OCI-LY1 (cell line): ENCODE measurements around the gene MFNG.

ENCODE experiments used
- H2AFZ ChIP-seq: fragments of 200-600 bp; sonication (generic), shearing (Covaris generic); 2 replicates; pipeline ENCODE4 v1.6.0; 2014; ENCODE audit warnings: antibody characterized with exemption, mild to moderate bottlenecking, low read length
- H3F3A ChIP-seq: fragments of 200-600 bp; sonication (generic), shearing (Covaris generic); 2 replicates; pipeline ENCODE4 v1.6.0; 2014; ENCODE audit warnings: mild to moderate bottlenecking, antibody characterized with exemption, low read length, moderate library complexity; ENCODE audit not compliant: insufficient read depth
- H3K27ac ChIP-seq: fragments of 200-600 bp; sonication (generic); 2 replicates; pipeline ENCODE4 v1.5.1; 2014; ENCODE audit warnings: low read length, mixed run types, mild to moderate bottlenecking, low read depth; ENCODE audit not compliant: poor library complexity, severe bottlenecking
- H3K27me3 ChIP-seq: fragments of 200-600 bp; sonication (generic); 2 replicates; pipeline ENCODE4 v1.6.0; 2014; ENCODE audit warnings: antibody characterized with exemption, mild to moderate bottlenecking, low read length, moderate library complexity; ENCODE audit not compliant: insufficient read depth
- H3K36me3 ChIP-seq: fragments of 200-600 bp; sonication (generic); 2 replicates; pipeline ENCODE4 v1.6.1; 2014; ENCODE audit warnings: mild to moderate bottlenecking, antibody characterized with exemption, low read length, moderate library complexity, mixed read lengths; ENCODE audit not compliant: insufficient read depth
- H3K4me1 ChIP-seq: fragments of 200-600 bp; sonication (generic); 2 replicates; pipeline ENCODE4 v1.5.1; 2014; ENCODE audit warnings: mild to moderate bottlenecking, low read length, moderate library complexity; ENCODE audit not compliant: insufficient read depth, severe bottlenecking
- H3K4me2 ChIP-seq: fragments of 200-600 bp; sonication (generic), shearing (Covaris generic); 2 replicates; pipeline ENCODE4 v1.6.1; 2014; ENCODE audit warnings: low read length
- H3K4me3 ChIP-seq: fragments of 200-600 bp; sonication (generic); 2 replicates; pipeline ENCODE4 v1.5.1; 2014; ENCODE audit warnings: low read length, low read depth, mild to moderate bottlenecking, mixed read lengths; ENCODE audit not compliant: poor library complexity, severe bottlenecking
- H3K79me2 ChIP-seq: fragments of 200-600 bp; shearing (Covaris generic); 2 replicates; pipeline ENCODE4 v1.6.1; 2016; ENCODE audit warnings: mixed run types, low read length, mixed read lengths; ENCODE audit not compliant: insufficient read depth
- H3K9ac ChIP-seq: fragments of 200-600 bp; sonication (generic), shearing (Covaris generic); 2 replicates; pipeline ENCODE4 v1.6.1; 2014; ENCODE audit warnings: mild to moderate bottlenecking, low read length, mixed read lengths
- H3K9me2 ChIP-seq: fragments of 200-600 bp; sonication (generic), shearing (Covaris generic); 2 replicates; pipeline ENCODE4 v1.6.1; 2014; ENCODE audit warnings: low read depth, mild to moderate bottlenecking, low read length, mixed read lengths
- H3K9me3 ChIP-seq: fragments of 200-600 bp; shearing (Covaris generic); 2 replicates; pipeline ENCODE4 v1.6.1; 2014; ENCODE audit warnings: low read length, mixed read lengths
- H4K20me1 ChIP-seq: fragments of 200-600 bp; sonication (generic), shearing (Covaris generic); 2 replicates; pipeline ENCODE4 v1.6.0; 2016; ENCODE audit warnings: mild to moderate bottlenecking, low read length; ENCODE audit not compliant: insufficient read depth
- CTCF ChIP-seq: fragments of 200-600 bp; sonication (generic), shearing (Covaris generic); IDR thresholded peaks from 2 replicates; pipeline ENCODE4 v1.5.1; 2017; ENCODE audit warnings: mild to moderate bottlenecking, antibody characterized with exemption, low read length, moderate library complexity, mixed read lengths
- EZH2 ChIP-seq: fragments of 200-600 bp; sonication (generic), shearing (Covaris generic); IDR thresholded peaks from 2 replicates; pipeline ENCODE4 v1.8.0; 2017; ENCODE audit warnings: borderline replicate concordance, mixed run types, mild to moderate bottlenecking, antibody characterized with exemption, low read length, moderate library complexity, mixed read lengths

MFNG gene

GRCh38 chr22:37459206-37459605, 27.0 kb downstream of the MFNG start:
- Histone ChIP-seq H3K27ac (no peak overlapping the region), H3K79me2 (no peaks in the 10 kb centered on the region), H3K27me3 (peaks cover 4% of the 10 kb centered on the region; the same call in 1 of the 2 replicates), H3K4me3 (no peak overlapping the region), H3K4me1 (peaks cover 4% of the 10 kb centered on the region), H3K4me2 (no peak overlapping the region), H3K36me3 (no peaks in the 10 kb centered on the region), H3F3A (no peaks in the 10 kb centered on the region), H2AFZ (no peak overlapping the region), H3K9ac (no peak overlapping the region), H3K9me3 (no peaks in the 10 kb centered on the region), H3K9me2 (no peaks in the 10 kb centered on the region), H4K20me1 (no peaks in the 10 kb centered on the region)
- TF ChIP-seq CTCF, result no peak
- no peak for TF ChIP-seq EZH2

GRCh38 chr22:37457093-37457893, 28.9 kb downstream of the MFNG start:
- Histone ChIP-seq H2AFZ (no peak overlapping the region), H3K4me1 (no peaks in the 10 kb centered on the region), H3K9ac (no peak overlapping the region), H3K36me3 (no peaks in the 10 kb centered on the region), H4K20me1 (no peaks in the 10 kb centered on the region), H3K27me3 (peaks cover 4% of the 10 kb centered on the region; the same call in 1 of the 2 replicates), H3F3A (no peaks in the 10 kb centered on the region), H3K9me2 (no peaks in the 10 kb centered on the region), H3K27ac (no peak overlapping the region), H3K79me2 (no peaks in the 10 kb centered on the region), H3K4me3 (no peak overlapping the region), H3K9me3 (no peaks in the 10 kb centered on the region), H3K4me2 (no peak overlapping the region)
- TF ChIP-seq CTCF (peak; percentile 97), EZH2 (no peak)

- Histone ChIP-seq H3K4me3 (no peak overlapping the region), H3K9me3 (peaks cover 4% of the 10 kb centered on the region; the same call in 1 of the 2 replicates), H3K27ac (no peak overlapping the region), H3F3A (no peaks in the 10 kb centered on the region), H3K9ac (no peak overlapping the region), H4K20me1 (no peaks in the 10 kb centered on the region), H3K4me1 (no peaks in the 10 kb centered on the region), H3K9me2 (no peaks in the 10 kb centered on the region), H3K27me3 (peaks cover 4% of the 10 kb centered on the region; the same call in 1 of the 2 replicates), H3K36me3 (no peaks in the 10 kb centered on the region; the same call in 1 of the 2 replicates), H2AFZ (no peak overlapping the region), H3K4me2 (no peak overlapping the region), H3K79me2 (no peaks in the 10 kb centered on the region)
- TF ChIP-seq CTCF (no peak), EZH2 (no peak)
Measured at GRCh38 chr22:37456346-37456745, 29.8 kb downstream of the MFNG start.
